Mesodermal cell (in vitro differentiated cells): ENCODE measurements around the gene ZCWPW1.
"Not testable (repeated sequence)": the region's sequence is repeated elsewhere in the genome, so short reads cannot be mapped to it uniquely, and the experiment has no call there.

Experiments
- H3K27ac ChIP-seq: 2 replicates; pipeline ENCODE4 v1.7.0; 2013; ENCODE audit warnings: mild to moderate bottlenecking, low read depth, low read length, moderate library complexity; ENCODE audit not compliant: severe bottlenecking
- H3K36me3 ChIP-seq: 2 replicates; pipeline ENCODE4 v1.7.1; 2013; ENCODE audit warnings: mild to moderate bottlenecking, low read length, moderate library complexity; ENCODE audit not compliant: control insufficient read depth, insufficient read depth
- H3K4me1 ChIP-seq: one replicate; pipeline ENCODE4 v1.7.1; 2013; ENCODE audit warnings: mild to moderate bottlenecking, low read length; ENCODE audit not compliant: insufficient read depth, control insufficient read depth, poor library complexity, severe bottlenecking
- H3K4me3 ChIP-seq: 2 replicates; pipeline ENCODE4 v1.7.0; 2013; ENCODE audit warnings: low read length, control low read depth, mild to moderate bottlenecking; ENCODE audit not compliant: insufficient read depth, poor library complexity, severe bottlenecking; ENCODE audit errors: extremely low read depth
- H3K9me3 ChIP-seq: 2 replicates; pipeline ENCODE4 v1.7.1; 2013; ENCODE audit warnings: mild to moderate bottlenecking, low read length, moderate library complexity; ENCODE audit not compliant: control insufficient read depth
- WGBS, 2 experiments: methylation state at CpG; one replicate each; pipeline ENCODE4 v1.1.5; 2013; ENCODE audit warnings: missing lambda C conversion rate in 2 of 2; ENCODE audit not compliant: insufficient coverage in 2 of 2; 5-methylcytosine and 5-hydroxymethylcytosine counted together

Gene ZCWPW1

DNA sequence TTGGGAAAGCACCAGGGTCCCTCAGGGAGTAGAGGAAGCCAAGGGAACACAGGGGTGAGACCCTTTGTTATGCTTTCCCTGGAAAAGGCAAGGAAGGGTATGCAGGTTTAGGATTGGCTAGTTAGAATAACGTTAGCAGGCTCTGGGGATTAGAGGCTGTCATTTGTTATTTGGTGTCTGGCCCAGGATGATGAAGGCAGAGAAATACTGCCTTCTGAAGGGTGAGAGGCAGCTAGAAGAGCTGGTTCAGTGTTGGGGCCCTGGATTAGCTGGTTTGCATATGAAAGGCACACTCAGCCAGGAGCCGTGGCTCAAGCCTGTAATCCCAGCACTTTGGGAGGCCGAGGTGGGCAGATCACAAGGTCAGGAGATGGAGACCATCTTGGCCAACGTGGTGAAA lies 58.2 kb downstream of the ZCWPW1 start:
- no peaks in the 10 kb centered on the region for H3K9me3 ChIP-seq
- no peak overlapping the region for H3K4me3 ChIP-seq
- WGBS, 2 experiments: 13 to 26% methylated on average over 4 of the region's 4 CpGs
- peaks cover 8% of the 10 kb centered on the region for H3K4me1 ChIP-seq
- peaks cover 12% of the 10 kb centered on the region for H3K36me3 ChIP-seq
- H3K27ac ChIP-seq: no peak overlapping the region

GRCh38 chr7:100369105-100369504 lies 59.4 kb downstream of the ZCWPW1 start:
- Histone ChIP-seq H3K36me3 (peaks cover 19% of the 10 kb centered on the region), H3K9me3 (no peaks in the 10 kb centered on the region), H3K4me1 (peaks cover 8% of the 10 kb centered on the region), H3K4me3 (no peak overlapping the region), H3K27ac (no peak overlapping the region)
- 87 to 90% methylated on average over 3 to 6 of the region's 6 CpGs for WGBS, 2 experiments

- Histone ChIP-seq H3K27ac (no peak overlapping the region), H3K4me1 (peaks cover 8% of the 10 kb centered on the region), H3K4me3 (no peak overlapping the region), H3K9me3 (no peaks in the 10 kb centered on the region), H3K36me3 (peaks cover 30% of the 10 kb centered on the region)
- WGBS, 2 experiments: 91 to 92% methylated on average over 8 to 9 of the region's 12 CpGs
These were observed 60.6 kb downstream of the ZCWPW1 start for GRCh38 chr7:100367676-100368613.

GRCh38 chr7:100367251-100367620 lies 61.3 kb downstream of the ZCWPW1 start:
- WGBS, 2 experiments: 93 to 98% methylated on average over 6 to 7 of the region's 8 CpGs
- H3K36me3 ChIP-seq: peaks cover 37% of the 10 kb centered on the region
- no peak overlapping the region for H3K27ac ChIP-seq
- H3K9me3 ChIP-seq: no peaks in the 10 kb centered on the region
- peaks cover 5% of the 10 kb centered on the region for H3K4me1 ChIP-seq
- H3K4me3 ChIP-seq: no peak overlapping the region

- Histone ChIP-seq H3K9me3 (no peaks in the 10 kb centered on the region), H3K4me1 (peaks cover under 1% of the 10 kb centered on the region), H3K36me3 (peaks cover 43% of the 10 kb centered on the region), H3K27ac (no peak overlapping the region), H3K4me3 (no peak overlapping the region)
- WGBS, 2 experiments: 93 to 96% methylated on average over 12 to 15 of the region's 16 CpGs
These were observed 61.9 kb downstream of the ZCWPW1 start for GRCh38 chr7:100366411-100367250.

- H3K27ac ChIP-seq, H3K9me3 ChIP-seq, H3K4me1 ChIP-seq, H3K4me3 ChIP-seq: not testable (repeated sequence)
- WGBS, 2 experiments: 93 to 95% methylated on average over 3 to 6 of the region's 7 CpGs
- peaks cover 50% of the 10 kb centered on the region for H3K36me3 ChIP-seq
These were observed 62.5 kb downstream of the ZCWPW1 start for GRCh38 chr7:100365998-100366367.

GRCh38 chr7:100364480-100364879 lies 64.0 kb downstream of the ZCWPW1 start:
- Histone ChIP-seq H3K4me3 (no peak overlapping the region), H3K9me3 (no peaks in the 10 kb centered on the region), H3K4me1 (no peaks in the 10 kb centered on the region), H3K36me3 (peaks cover 65% of the 10 kb centered on the region), H3K27ac (no peak overlapping the region)
- 100% methylated on average over 6 of the region's 6 CpGs; no CpG with 5 or more reads in 1 of the 2 experiments for WGBS, 2 experiments

- peaks cover 71% of the 10 kb centered on the region for H3K36me3 ChIP-seq
- H3K4me1 ChIP-seq, H3K27ac ChIP-seq, H3K4me3 ChIP-seq, H3K9me3 ChIP-seq: not testable (repeated sequence)
- 94 to 97% methylated on average over 5 of the region's 7 CpGs for WGBS, 2 experiments
These were observed 64.7 kb downstream of the ZCWPW1 start for GRCh38 chr7:100363797-100364196.

- Histone ChIP-seq H3K9me3 (no peaks in the 10 kb centered on the region), H3K4me1 (no peaks in the 10 kb centered on the region), H3K4me3 (no peak overlapping the region), H3K36me3 (peaks cover 78% of the 10 kb centered on the region), H3K27ac (no peak overlapping the region)
These were observed 65.4 kb downstream of the ZCWPW1 start for GRCh38 chr7:100363098-100363497.

DNA sequence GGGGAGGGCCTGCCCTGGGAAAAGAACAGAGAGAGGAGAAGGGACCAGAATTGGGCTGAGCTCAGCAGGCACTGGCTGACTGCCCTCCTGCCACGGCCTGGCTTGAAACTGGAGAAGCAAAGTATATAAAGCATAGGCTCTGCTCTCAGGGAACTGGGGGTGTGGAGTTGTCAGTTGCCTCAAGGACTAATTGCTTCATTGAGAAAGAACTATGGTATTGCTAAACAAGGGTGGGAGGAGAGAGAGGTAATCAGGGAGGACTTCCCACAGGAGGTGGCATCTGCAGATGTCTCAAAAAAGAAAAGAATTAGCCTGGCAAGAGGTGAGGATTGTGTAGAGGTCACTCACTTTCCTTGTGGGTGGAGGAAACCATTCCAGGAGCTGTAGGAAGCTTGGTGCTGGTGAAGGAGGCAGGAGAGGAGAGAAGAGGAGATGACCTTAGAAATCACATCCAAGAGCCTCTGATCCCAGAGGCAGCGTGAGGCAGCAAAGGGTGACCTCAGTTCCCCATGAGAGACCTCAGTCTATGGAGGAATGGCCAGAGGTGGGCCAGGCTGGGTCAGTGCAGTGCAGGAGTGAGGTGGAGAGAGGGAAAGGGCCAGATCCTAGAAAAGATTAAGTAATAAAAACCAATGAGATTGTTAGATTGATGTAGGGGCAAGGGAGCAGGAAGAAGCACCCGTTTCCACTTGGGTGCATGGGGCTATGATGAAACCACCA lies 68.2 kb downstream of the ZCWPW1 start:
- Histone ChIP-seq H3K4me1 (no peaks in the 10 kb centered on the region), H3K4me3 (no peak overlapping the region), H3K9me3 (no peaks in the 10 kb centered on the region), H3K27ac (no peak overlapping the region), H3K36me3 (peaks cover 86% of the 10 kb centered on the region)
- 89 to 100% methylated on average over 3 of the region's 3 CpGs for WGBS, 2 experiments
